GM12864 (cell line): ENCODE results near the gene ZC3H12C.

Experiments used
- DNase-seq: peaks from one replicate; pipeline ENCODE4 v3.0.0-alpha.2; 2011; ENCODE audit warnings: low read depth
- H3K4me3 ChIP-seq: 2 replicates; pipeline ENCODE4 v1.5.1; 2011; ENCODE audit warnings: mild to moderate bottlenecking, low read depth, low read length, control low read depth
- CTCF ChIP-seq: IDR thresholded peaks from 2 replicates; pipeline ENCODE4 v1.5.1; 2011; ENCODE audit warnings: low read depth, mild to moderate bottlenecking, moderate library complexity, low read length, control low read depth, inconsistent platforms; ENCODE audit errors: missing control alignments

The ZC3H12C gene

GRCh38 chr11:110113973-110114372 is 20.8 kb downstream of the ZC3H12C start:
- no peak for TF ChIP-seq CTCF
- H3K4me3 ChIP-seq, result no peak overlapping the region
- DNase-seq, result no peak

- H3K4me3 ChIP-seq, result no peak overlapping the region
- no peak for TF ChIP-seq CTCF
- DNase-seq, result no peak
Measured at GRCh38 chr11:110119317-110119716, 26.1 kb downstream of the ZC3H12C start.

GRCh38 chr11:110121204-110121603 is 28.0 kb downstream of the ZC3H12C start:
- no peak for TF ChIP-seq CTCF
- DNase-seq, result no peak
- no peak overlapping the region for H3K4me3 ChIP-seq

- no peak for DNase-seq
- no peak for TF ChIP-seq CTCF
- no peak overlapping the region for H3K4me3 ChIP-seq
Measured at GRCh38 chr11:110123003-110123402, 29.8 kb downstream of the ZC3H12C start.

GRCh38 chr11:110124605-110125004 is 31.4 kb downstream of the ZC3H12C start:
- no peak overlapping the region for H3K4me3 ChIP-seq
- no peak for TF ChIP-seq CTCF
- DNase-seq, result no peak

- DNase-seq, result no peak
Measured at GRCh38 chr11:110125632-110126031, 32.4 kb downstream of the ZC3H12C start.

More at GRCh38 chr11:110125632-110126031, 32.4 kb downstream of the ZC3H12C start:
- no peak overlapping the region for H3K4me3 ChIP-seq
- no peak for TF ChIP-seq CTCF
